ENCODE data around the gene IQSEC1. TPM values are rescaled to one million over a fixed set of nuclear protein-coding genes. Genes with fewer than 3 reads are reported as not detected.

The IQSEC1 gene
- total RNA-seq, 1 experiment from 2014 or later, result 28.1 TPM

- Histone ChIP-seq H3K9me3 (ENCODE audit: control insufficient read depth in 1 of 2, insufficient read depth in 1 of 2, low read depth in 1 of 2, low read length in 2 of 2) (no peaks in the 10 kb centered on the region), H3K36me3 (ENCODE audit: control insufficient read depth in 1 of 2, insufficient read depth in 2 of 2, low read length in 2 of 2) (no peaks in the 10 kb centered on the region), H3K27ac (ENCODE audit: low read depth, low read length) (no peak overlapping the region), H3K4me1 (ENCODE audit: control insufficient read depth in 1 of 2, insufficient read depth in 2 of 2, low read length in 2 of 2) (peaks cover 0 to 5% of the 10 kb centered on the region in 2 experiments; a peak in 2 of 4 replicates), H3K27me3 (ENCODE audit: insufficient read depth, low read length) (peaks cover 21% of the 10 kb centered on the region), H3K4me2 (ENCODE audit: low read length) (no peak overlapping the region), H2AFZ (ENCODE audit: low read depth, low read length, poor library complexity, severe bottlenecking) (no peak overlapping the region), H3K9ac (ENCODE audit: low read length) (no peak overlapping the region), H3K9me2 (ENCODE audit: insufficient read depth) (no peaks in the 10 kb centered on the region), H4K20me1 (ENCODE audit: insufficient read depth) (no peaks in the 10 kb centered on the region), H3K4me3 (replicated peaks in 1 of 2; ENCODE audit: low read depth in 1 of 2, low read length in 2 of 2) (no peak overlapping the region), H3K79me2 (ENCODE audit: insufficient read depth, low read length) (no peaks in the 10 kb centered on the region)
- ChIA-PET RAD21 (ENCODE audit: low non-redundant PET in 1 of 2, low total read pairs in 2 of 2, uncharacterized antibody in 2 of 2, unreplicated experiment in 2 of 2) (no interaction called here), POLR2A (no interaction called here), CTCF (interaction anchor here (1.2 to 2.2 kb wide), 6 partner anchors 22 to 756 kb away, joined by 3 to 12 read pairs (median 4); no protein-coding TSS in a partner anchor)
- DNase-seq (ENCODE audit: low read depth, low spot score) (no peak), ATAC-seq (no peak)
- BruUV-seq (replicated peaks), result no TSS peak
- intact Hi-C loops (cut with micrococcal nuclease), result loop anchor here (5.0 kb wide), 3 partner anchors 68 to 1043 kb away; partner anchors contain the start of gene TAMM41
- TF ChIP-seq CTCF (IDR thresholded peaks at IDR 0.05 in 2 of 3, conservative IDR thresholded peaks at IDR 0.05 in 1 of 3; ENCODE audit: borderline replicate concordance in 1 of 3, insufficient read depth in 1 of 3, low read depth in 2 of 3, low read length in 2 of 3) (0 out of 6 replicates have a peak, but pooled peaks of 1 of the 3 experiments have one; percentile 6), FOSL1 (IDR thresholded peaks at IDR 0.05; ENCODE audit: low read depth) (no peak), RAD21 (IDR thresholded peaks at IDR 0.05; ENCODE audit: low read depth) (peak; percentile 36; the same call in 1 of the 2 replicates), ZBTB33 (IDR thresholded peaks at IDR 0.05; ENCODE audit: extremely low read depth, insufficient replicate concordance, low read length) (no peak), ZFX (IDR thresholded peaks at IDR 0.05) (no peak), MAX (IDR thresholded peaks at IDR 0.05) (no peak), SP1 (IDR thresholded peaks at IDR 0.05; ENCODE audit: low read depth) (no peak), POLR2AphosphoS5 (IDR thresholded peaks at IDR 0.05; ENCODE audit: low read depth, low read length) (no peak)
Observed at GRCh38 chr3:12890610-12891390, 182.4 kb downstream of the IQSEC1 start.
